OCI-LY1 (cell line): ENCODE measurements around the gene SOAT1.

ENCODE experiments used
- CTCF ChIP-seq: fragments of 200-600 bp; sonication (generic), shearing (Covaris generic); IDR thresholded peaks from 2 replicates; pipeline ENCODE4 v1.5.1; 2017; ENCODE audit warnings: mild to moderate bottlenecking, antibody characterized with exemption, low read length, moderate library complexity, mixed read lengths
- EZH2 ChIP-seq: fragments of 200-600 bp; sonication (generic), shearing (Covaris generic); IDR thresholded peaks from 2 replicates; pipeline ENCODE4 v1.8.0; 2017; ENCODE audit warnings: borderline replicate concordance, mixed run types, mild to moderate bottlenecking, antibody characterized with exemption, low read length, moderate library complexity, mixed read lengths

- TF ChIP-seq EZH2 (no peak), CTCF (no peak)
Measured at GRCh38 chr1:179326746-179327145, 33.1 kb downstream of the SOAT1 start.
